ENCODE data around the gene FBXO28.

FBXO28 gene

GRCh38 chr1:224092111-224092510 is 21.8 kb upstream of the FBXO28 start:
- no peak for DNase-seq (ENCODE audit: low read depth, low spot score)
- no peak overlapping the region for H3K4me3 ChIP-seq (ENCODE audit: low read length)

- H3K4me3 ChIP-seq (ENCODE audit: low read length): no peak overlapping the region
- DNase-seq (ENCODE audit: low read depth, low spot score): no peak
Measured at GRCh38 chr1:224092601-224093000, 21.3 kb upstream of the FBXO28 start.

GRCh38 chr1:224095339-224095738 is 18.6 kb upstream of the FBXO28 start:
- H3K4me3 ChIP-seq (ENCODE audit: low read length): no peak overlapping the region
- DNase-seq (ENCODE audit: low read depth, low spot score): no peak

- H3K4me3 ChIP-seq (ENCODE audit: low read length): no peak overlapping the region
- no peak for DNase-seq (ENCODE audit: low read depth, low spot score)
Measured at GRCh38 chr1:224095867-224096266, 18.0 kb upstream of the FBXO28 start.

- no peak for DNase-seq (ENCODE audit: low read depth, low spot score)
- no peak overlapping the region for H3K4me3 ChIP-seq (ENCODE audit: low read length)
Measured at GRCh38 chr1:224096773-224097172, 17.1 kb upstream of the FBXO28 start.

GRCh38 chr1:224098007-224098406 is 15.9 kb upstream of the FBXO28 start:
- DNase-seq (ENCODE audit: low read depth, low spot score): no peak
- no peak overlapping the region for H3K4me3 ChIP-seq (ENCODE audit: low read length)

DNA sequence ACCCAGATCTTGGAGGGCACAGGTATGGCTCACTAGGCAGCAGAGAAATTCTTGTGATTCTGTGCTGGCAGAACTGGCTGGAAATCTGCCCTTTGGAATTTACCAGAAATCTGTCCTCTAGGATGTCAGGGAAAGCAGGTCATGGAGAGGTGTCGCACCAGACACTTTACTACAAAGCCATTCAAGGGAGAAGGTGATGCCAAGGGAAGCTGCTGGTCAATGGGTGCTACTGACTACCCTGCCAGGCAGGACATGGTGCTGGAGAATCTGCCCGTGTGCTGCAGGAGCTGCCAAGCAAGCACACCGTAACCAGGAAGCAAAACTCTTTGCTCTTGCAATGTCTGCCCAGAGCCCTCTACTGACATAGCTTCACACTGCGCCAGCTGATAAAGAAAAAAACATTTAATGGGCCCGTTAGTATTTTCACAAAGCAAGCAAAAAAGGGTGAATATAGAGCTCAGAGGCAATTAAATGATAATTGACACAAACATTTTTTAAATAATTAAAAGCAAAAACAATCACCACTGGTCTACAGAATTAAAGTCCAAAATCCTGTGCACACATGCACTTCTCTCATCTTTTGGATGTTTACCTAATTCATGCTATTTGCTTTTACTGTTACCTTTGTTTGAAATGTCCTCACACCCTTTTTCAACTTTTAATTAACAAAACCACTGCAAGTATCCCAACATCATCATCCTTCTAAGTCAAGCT is 7.2 kb upstream of the FBXO28 start:
- DNase-seq (ENCODE audit: low read depth, low spot score): peak; percentile 63

GRCh38 chr1:224107282-224107625 is 6.7 kb upstream of the FBXO28 start:
- no peak for DNase-seq (ENCODE audit: low read depth, low spot score)
- H3K4me3 ChIP-seq (ENCODE audit: low read length): no peak overlapping the region

More for the DNA sequence above, 7.2 kb upstream of the FBXO28 start:
- no peak overlapping the region for H3K4me3 ChIP-seq (ENCODE audit: low read length)

- DNase-seq (ENCODE audit: low read depth, low spot score): no peak
- H3K4me3 ChIP-seq (ENCODE audit: low read length): no peak overlapping the region
Measured at GRCh38 chr1:224108991-224109390, 4.9 kb upstream of the FBXO28 start.

DNA sequence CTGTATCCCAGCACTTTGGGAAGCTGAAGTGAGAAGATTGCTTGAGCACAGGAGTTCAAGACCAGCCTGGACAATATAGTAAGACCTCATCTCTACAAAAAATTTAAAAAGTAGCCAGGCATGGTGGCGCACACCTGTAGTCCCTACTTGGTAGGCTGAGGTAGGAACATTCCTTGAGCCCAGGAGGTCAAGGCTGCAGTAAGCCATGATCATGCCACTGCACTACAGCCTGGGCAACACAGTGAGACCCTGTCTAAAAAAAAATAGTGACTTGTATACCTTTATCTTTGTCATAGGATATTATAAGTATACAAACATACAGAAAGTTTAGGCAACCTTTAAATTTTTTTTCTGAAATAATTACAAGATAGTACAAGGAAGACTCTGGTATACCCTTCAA is 3.9 kb upstream of the FBXO28 start:
- H3K4me3 ChIP-seq (ENCODE audit: low read length): no peak overlapping the region
- DNase-seq (ENCODE audit: low read depth, low spot score): no peak

DNA sequence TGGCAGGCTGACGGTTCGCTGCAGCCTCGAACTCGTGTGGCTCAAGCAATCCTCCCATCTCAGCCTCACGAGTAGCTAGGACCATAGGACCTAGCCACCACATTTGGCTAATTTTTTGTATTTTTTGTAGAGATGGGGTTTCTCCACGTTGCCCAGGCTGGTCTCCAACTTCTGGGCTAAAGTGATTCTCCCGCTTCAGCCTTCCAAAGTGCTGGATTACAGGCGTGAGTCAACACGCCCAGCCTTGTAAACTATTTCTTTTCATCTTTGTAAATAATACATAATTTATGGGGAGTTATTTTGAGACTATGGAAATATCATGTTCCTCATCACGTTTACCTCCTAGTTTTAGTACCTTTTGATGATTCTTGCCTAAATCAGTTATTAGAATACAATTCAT is 906 bp upstream of the FBXO28 start:
- no peak for DNase-seq (ENCODE audit: low read depth, low spot score)
- H3K4me3 ChIP-seq (ENCODE audit: low read length): no peak overlapping the region

GRCh38 chr1:224113545-224113917 is 380 bp upstream of the FBXO28 start:
- DNase-seq (ENCODE audit: low read depth, low spot score): no peak
- peak overlapping the region; percentile 89 for H3K4me3 ChIP-seq (ENCODE audit: low read length)

DNA sequence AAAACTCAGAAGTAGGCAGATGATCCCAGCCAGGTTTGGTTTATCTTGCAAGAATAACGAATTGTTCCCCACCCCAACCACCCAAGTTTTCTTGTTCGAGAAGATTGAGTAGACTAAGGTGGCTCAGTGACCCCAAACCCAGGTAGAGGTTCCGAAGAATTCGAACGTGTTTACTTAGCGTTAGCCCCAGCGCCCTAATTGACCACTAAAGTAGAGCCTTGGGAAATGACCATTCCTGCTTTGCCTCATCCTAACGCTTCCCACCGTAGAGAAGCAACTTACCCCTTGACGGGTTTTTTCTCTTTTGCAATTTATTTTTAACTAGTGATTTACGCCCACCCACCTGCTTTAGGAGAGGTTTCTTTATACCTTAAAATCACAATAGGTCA is 870 bp downstream of the FBXO28 start:
- H3K4me3 ChIP-seq (ENCODE audit: low read length): peak overlapping the region; percentile 89
- DNase-seq (ENCODE audit: low read depth, low spot score): no peak

DNA sequence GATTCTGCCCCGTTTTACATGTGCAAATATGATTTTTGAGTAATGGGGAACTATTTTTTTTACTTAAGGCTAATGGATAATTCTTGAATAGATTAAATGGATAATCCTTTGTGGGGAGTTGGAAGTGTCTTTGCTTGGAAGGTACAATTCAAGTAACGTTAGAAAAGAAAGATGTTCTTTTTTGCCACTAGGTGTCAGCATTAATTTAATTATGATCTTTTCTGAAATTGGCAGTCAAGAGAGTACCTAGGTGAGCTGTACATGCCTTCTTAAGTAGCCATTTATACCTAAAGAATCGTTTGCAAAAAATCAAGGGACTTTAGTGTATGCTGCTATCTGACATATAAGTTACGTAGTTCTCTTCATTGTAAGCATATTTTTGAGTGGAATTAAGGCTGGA is 2.2 kb downstream of the FBXO28 start:
- no peak overlapping the region for H3K4me3 ChIP-seq (ENCODE audit: low read length)

DNA sequence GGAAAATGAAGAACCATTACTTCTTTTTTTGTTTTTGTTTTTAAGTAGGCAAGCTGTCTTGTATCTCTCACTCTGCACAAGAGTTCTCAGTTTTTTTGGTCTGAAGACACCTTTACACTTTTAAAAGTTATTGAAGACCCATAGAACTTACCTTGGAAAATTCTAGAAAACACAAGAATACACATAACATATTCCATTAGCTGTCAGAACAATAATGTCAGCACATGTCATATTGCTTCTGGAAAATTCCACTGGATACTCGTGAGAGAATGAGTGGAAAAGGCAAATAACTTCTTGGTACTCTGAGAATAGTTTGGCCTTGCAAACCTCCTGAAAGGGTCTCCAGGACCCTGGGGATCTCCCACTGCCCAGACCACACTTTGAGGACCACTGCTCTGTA is 4.8 kb downstream of the FBXO28 start:
- no peak for DNase-seq (ENCODE audit: low read depth, low spot score)
- H3K4me3 ChIP-seq (ENCODE audit: low read length): no peak overlapping the region

More for the DNA sequence above, 2.2 kb downstream of the FBXO28 start:
- DNase-seq (ENCODE audit: low read depth, low spot score): peak; percentile 70

DNA sequence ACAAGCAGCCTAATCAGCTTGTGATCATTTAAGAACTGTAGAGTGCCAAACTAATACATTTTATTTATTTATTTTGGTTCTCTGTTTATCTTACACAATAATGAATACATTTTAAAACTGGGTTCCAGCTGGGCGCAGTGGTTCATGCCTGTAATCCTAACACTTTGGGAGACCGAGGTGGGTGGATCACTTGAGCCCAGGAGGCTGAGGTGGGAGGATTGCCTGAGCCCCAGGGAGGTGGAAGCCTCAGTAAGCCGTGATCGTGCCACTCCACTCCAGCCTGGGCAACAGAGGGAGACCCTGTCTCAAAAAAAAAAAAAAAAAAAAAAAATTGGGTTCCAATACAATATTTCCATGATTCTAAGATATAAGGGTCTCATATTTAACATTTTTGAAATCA is 9.2 kb downstream of the FBXO28 start:
- DNase-seq (ENCODE audit: low read depth, low spot score): no peak
- no peak overlapping the region for H3K4me3 ChIP-seq (ENCODE audit: low read length)

GRCh38 chr1:224124220-224124619 is 10.3 kb downstream of the FBXO28 start:
- DNase-seq (ENCODE audit: low read depth, low spot score): no peak
- no peak overlapping the region for H3K4me3 ChIP-seq (ENCODE audit: low read length)

DNA sequence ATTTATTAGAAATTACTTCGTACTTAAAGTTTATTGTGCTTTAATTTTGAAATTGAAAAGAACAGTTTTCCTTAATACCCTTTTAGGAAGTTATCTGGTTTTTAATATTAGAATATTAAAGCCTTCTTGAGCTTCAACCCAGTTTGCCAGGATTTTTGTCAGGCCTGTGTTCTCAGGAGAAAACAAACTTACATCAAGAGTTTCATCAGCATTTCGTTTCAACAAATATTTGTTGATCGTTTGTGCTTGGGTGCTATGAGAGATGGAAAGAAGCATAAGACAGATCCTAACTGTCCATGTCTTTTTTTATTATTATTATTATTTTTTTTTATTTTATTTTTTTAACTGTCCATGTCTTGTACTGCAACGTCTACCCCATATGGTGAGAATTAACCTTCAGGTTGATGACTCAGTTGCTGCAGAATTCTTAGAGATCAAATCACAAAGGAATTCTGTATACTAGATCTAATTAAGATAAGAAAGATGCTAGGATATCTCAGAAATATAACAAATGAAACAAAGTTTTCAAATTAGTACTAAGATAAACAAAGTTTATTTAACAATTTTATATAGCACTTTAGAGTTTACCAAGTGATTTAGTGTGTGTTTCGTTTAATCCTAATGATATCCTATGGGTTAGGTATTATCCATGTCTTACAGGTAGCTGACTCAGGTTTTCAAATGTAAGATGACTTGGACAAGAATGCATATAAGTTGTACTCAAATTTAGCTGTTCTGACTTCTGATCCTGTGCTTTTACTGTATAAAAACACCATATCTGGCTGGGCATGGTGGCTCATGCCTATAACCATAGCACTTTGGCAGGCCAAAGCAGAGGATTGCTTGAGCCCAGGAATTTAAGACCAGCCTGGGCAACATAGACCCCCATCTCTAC is 14.3 kb downstream of the FBXO28 start:
- DNase-seq (ENCODE audit: low read depth, low spot score): no peak
- H3K4me3 ChIP-seq (ENCODE audit: low read length): no peak overlapping the region

DNA sequence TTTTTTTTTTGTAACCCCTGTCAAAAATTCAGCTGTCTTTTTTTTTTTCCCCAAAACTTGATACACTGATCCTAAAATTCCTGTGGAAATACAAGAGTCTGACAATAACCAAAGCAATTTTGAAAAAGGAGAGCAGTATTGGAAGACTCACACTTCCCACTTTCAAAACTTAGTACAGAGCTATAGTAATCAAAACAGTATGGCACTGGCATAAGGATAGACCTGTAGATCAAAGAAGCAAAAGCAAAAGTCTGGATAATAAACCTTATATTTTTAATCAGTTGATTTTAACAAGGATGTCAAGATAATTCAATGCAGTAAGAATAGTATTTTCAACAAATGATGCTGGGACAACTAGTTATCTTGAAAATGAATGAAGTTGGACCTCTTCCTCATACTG is 17.3 kb downstream of the FBXO28 start:
- DNase-seq (ENCODE audit: low read depth, low spot score): no peak
- H3K4me3 ChIP-seq (ENCODE audit: low read length): no peak overlapping the region

DNA sequence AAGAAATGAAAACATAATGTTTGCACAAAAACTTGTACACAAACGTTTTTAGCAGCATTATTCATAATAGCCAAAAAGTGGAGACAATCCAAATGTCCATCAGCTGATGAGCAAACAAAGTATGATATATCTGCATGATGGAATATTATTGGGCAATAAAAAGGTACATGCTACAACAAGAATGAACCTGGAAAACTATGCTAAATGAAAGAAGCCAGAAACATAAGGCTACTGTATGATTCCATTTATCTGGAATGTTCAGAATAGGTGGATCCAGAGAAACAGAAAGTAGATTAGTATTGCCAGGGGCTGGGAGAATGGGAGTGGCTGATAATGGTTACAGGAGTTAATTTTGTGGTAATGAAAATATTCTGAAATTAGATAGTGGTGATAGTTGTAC is 19.0 kb downstream of the FBXO28 start:
- no peak for DNase-seq (ENCODE audit: low read depth, low spot score)
- H3K4me3 ChIP-seq (ENCODE audit: low read length): no peak overlapping the region
